ENCODE measurements around the gene CIP2A. TPM values are rescaled to one million over a fixed set of nuclear protein-coding genes. Genes with fewer than 3 reads are reported as not detected.
A peak's percentile ranks its signal among the peaks of the same experiment; 100 is the strongest.

The CIP2A gene
- polyA plus RNA-seq, 2 of the 4 experiments (the other 2 are of a cell fraction): 30.7 to 31.8 TPM

GRCh38 chr3:108599677-108600409 is 10.6 kb upstream of the CIP2A start:
- Histone ChIP-seq H3K9me3 (no peaks in the 10 kb centered on the region), H3K4me3 (no peak overlapping the region), H3K4me2 (no peak overlapping the region), H3K4me1 (no peaks in the 10 kb centered on the region), H3K27ac (no peak overlapping the region)
- WGBS (ENCODE audit: missing lambda C conversion rate): 95% methylated on average over 1 of the region's 1 CpG
- ChIA-PET POLR2A (no interaction called here), CTCF (interaction anchor here (0.9 kb wide), 1 partner anchor 13 kb away, joined by 3 read pairs; no protein-coding TSS in a partner anchor)
- DNase-seq (ENCODE audit: low read depth in 1 of 2, low spot score in 1 of 2) (no peak), FAIRE-seq (peak; percentile 18), ATAC-seq (no peak)
- TF ChIP-seq ATOH8 (CRISPR knock-in tag; IDR thresholded peaks at IDR 0.05; ENCODE audit: low read depth) (no peak), HEYL (CRISPR knock-in tag; IDR thresholded peaks at IDR 0.05) (no peak), BCL3 (IDR thresholded peaks at IDR 0.05) (no peak), RCOR1 (IDR thresholded peaks at IDR 0.05; ENCODE audit: low read depth, low read length) (no peak), RNF2 (IDR thresholded peaks at IDR 0.05; ENCODE audit: borderline replicate concordance, low read depth) (no peak), EP300 (IDR thresholded peaks at IDR 0.05) (no peak), HOXB13 (CRISPR knock-in tag; IDR thresholded peaks at IDR 0.05; ENCODE audit: low read depth) (no peak), RAD21 (conservative IDR thresholded peaks at IDR 0.05 in 1 of 2, IDR thresholded peaks at IDR 0.05 in 1 of 2) (no peak)

GRCh38 chr3:108598375-108598774 is 9.1 kb upstream of the CIP2A start:
- Histone ChIP-seq H3K4me2 (no peak overlapping the region), H3K27ac (no peak overlapping the region), H3K4me1 (no peaks in the 10 kb centered on the region), H3K9me3 (no peaks in the 10 kb centered on the region), H3K4me3 (no peak overlapping the region)
- ATAC-seq: no peak
- POLR2A ChIA-PET: interaction anchor here (1.3 kb wide), 1 partner anchor 9 kb away, joined by 8 read pairs; the partner anchor contains the start of genes CIP2A and DZIP3
- no peak for FAIRE-seq
- WGBS (ENCODE audit: missing lambda C conversion rate): 82% methylated on average over 5 of the region's 5 CpGs
- TF ChIP-seq HOXB13 (CRISPR knock-in tag; IDR thresholded peaks at IDR 0.05; ENCODE audit: low read depth): no peak
- no peak for TF ChIP-seq MYC (IDR thresholded peaks at IDR 0.05; ENCODE audit: borderline replicate concordance, low read length)
- CTCF ChIA-PET: no interaction called here
- no peak for DNase-seq (ENCODE audit: low read depth in 1 of 2, low spot score in 1 of 2)

GRCh38 chr3:108595321-108595720 is 6.1 kb upstream of the CIP2A start:
- Histone ChIP-seq H3K9me3 (no peaks in the 10 kb centered on the region), H3K4me1 (peaks cover 4% of the 10 kb centered on the region; the same call in 1 of the 3 replicates), H3K27ac (no peak overlapping the region), H3K4me3 (no peak overlapping the region), H3K4me2 (no peak overlapping the region)
- TF ChIP-seq ELK1 (IDR thresholded peaks at IDR 0.05; ENCODE audit: low read depth, low read length): no peak
- no peak for TF ChIP-seq EHMT2 (IDR thresholded peaks at IDR 0.05; ENCODE audit: low read depth)
- no peak for TF ChIP-seq ESRRA (IDR thresholded peaks at IDR 0.05; ENCODE audit: borderline replicate concordance, low read length)
- TF ChIP-seq HEYL (CRISPR knock-in tag; IDR thresholded peaks at IDR 0.05): no peak
- no peak for TF ChIP-seq PBX3 (IDR thresholded peaks at IDR 0.05)
- no peak for TF ChIP-seq RAD21 (conservative IDR thresholded peaks at IDR 0.05 in 1 of 2, IDR thresholded peaks at IDR 0.05 in 1 of 2)
- no peak for TF ChIP-seq MAZ (IDR thresholded peaks at IDR 0.05; ENCODE audit: borderline replicate concordance, low read depth, low read length)
- TF ChIP-seq JUNB (IDR thresholded peaks at IDR 0.05): no peak
- POLR2A ChIA-PET: no interaction called here
- DNase-seq (ENCODE audit: low read depth in 1 of 2, low spot score in 1 of 2) (no peak), ATAC-seq (no peak), FAIRE-seq (no peak)
- 96% methylated on average over 2 of the region's 2 CpGs for WGBS (ENCODE audit: missing lambda C conversion rate)
- CTCF ChIA-PET: no interaction called here

All from A549 (cell line).